Tibial nerve (tissue), 4 donors: ENCODE measurements around the gene ADGRL1. TPM values are rescaled to one million over a fixed set of nuclear protein-coding genes. Genes with fewer than 3 reads are reported as not detected.
"Not testable (repeated sequence)": the region's sequence is repeated elsewhere in the genome, so short reads cannot be mapped to it uniquely, and the experiment has no call there.

Experiments used
- DNase-seq, 2 donors: peaks; one replicate each; pipeline ENCODE4 v3.0.0-alpha.2; 2019; ENCODE audit warnings: low spot score in 2 of 2
- H3K27ac ChIP-seq, 4 donors: fragments of 200-600 bp; sonication (generic) in 3 of 4; one replicate each; pipeline ENCODE4 v1.5.1; 2017 to 2019; ENCODE audit warnings: mild to moderate bottlenecking in 1 of 4
- H3K27me3 ChIP-seq, 2 donors: fragments of 200-600 bp; sonication (generic) in 1 of 2; one replicate each; pipeline versions ENCODE4 v1.5.1 to v1.6.0; 2017 to 2019
- H3K36me3 ChIP-seq, 3 donors: fragments of 200-600 bp; sonication (generic); one replicate each; pipeline ENCODE4 v1.5.1; 2018 to 2019
- H3K4me1 ChIP-seq, 4 donors: fragments of 200-600 bp; sonication (generic) in 3 of 4; one replicate each; pipeline ENCODE4 v1.5.1; 2017 to 2019
- H3K4me3 ChIP-seq, 4 donors: fragments of 200-600 bp; sonication (generic) in 3 of 4; one replicate each; pipeline ENCODE4 v1.5.1; 2017 to 2019; ENCODE audit warnings: mild to moderate bottlenecking in 1 of 4, moderate library complexity in 1 of 4
- H3K9me3 ChIP-seq, 4 donors: fragments of 200-600 bp; sonication (generic) in 3 of 4; one replicate each; pipeline ENCODE4 v1.5.1; 2017 to 2019
- CTCF ChIP-seq, 5 experiments: fragments of 200-600 bp in 3 of 5; fragments of 450-650 bp in 2 of 5; sonication (generic) in 3 of 5; IDR thresholded peaks; one replicate each; pipeline ENCODE4 v1.5.1; 2016 to 2019; ENCODE audit warnings: antibody characterized with exemption in 5 of 5, mild to moderate bottlenecking in 3 of 5, moderate library complexity in 2 of 5
- EP300 ChIP-seq, 2 donors: sonication (generic); formaldehyde crosslinking; IDR thresholded peaks; one replicate each; pipeline ENCODE4 v1.6.1; 2017; ENCODE audit warnings: antibody characterized with exemption in 2 of 2, mild to moderate bottlenecking in 1 of 2
- POLR2A ChIP-seq, 2 donors: fragments of 450-650 bp; IDR thresholded peaks; one replicate each; pipeline ENCODE4 v1.6.1; 2017; ENCODE audit warnings: antibody characterized with exemption in 2 of 2, mild to moderate bottlenecking in 2 of 2, moderate library complexity in 2 of 2
- WGBS, 2 donors: methylation state at CpG; one replicate each; pipeline ENCODE4 v1.1.5; 2018; 5-methylcytosine and 5-hydroxymethylcytosine counted together
- total RNA-seq, 4 donors: library from RNA; depleted of rRNA; stranded (reverse); fragments of >200 nt; gene quantifications; one replicate each; pipeline ENCODE4 v1.1.0, GENCODE V29; 2016

The ADGRL1 gene
- total RNA-seq, 4 donors from 2014 or later: 8.0 to 17.5 (median 11.2) TPM

GRCh38 chr19:14222886-14223285 lies 16.9 kb upstream of the ADGRL1 start:
- TF ChIP-seq POLR2A (IDR thresholded peaks at IDR 0.05): no peak
- no peak for DNase-seq
- no peak overlapping the region for H3K4me3 ChIP-seq
- H3K9me3 ChIP-seq: no peaks in the 10 kb centered on the region
- WGBS, 2 donors: 87 to 89% methylated on average over 16 of the region's 16 CpGs
- no peaks in the 10 kb centered on the region for H3K36me3 ChIP-seq
- H3K4me1 ChIP-seq: peaks cover 0 to 6% (median 0%) of the 10 kb centered on the region in 4 donors
- no peak overlapping the region for H3K27ac ChIP-seq
- H3K27me3 ChIP-seq: no peaks in the 10 kb centered on the region

- H3K4me1 ChIP-seq: peaks cover 0 to 15% (median 0%) of the 10 kb centered on the region in 4 donors
- not testable (repeated sequence) for DNase-seq, H3K9me3 ChIP-seq, H3K36me3 ChIP-seq, H3K27me3 ChIP-seq, H3K27ac ChIP-seq, H3K4me3 ChIP-seq
- 14 to 18% methylated on average over 16 to 18 of the region's 19 CpGs for WGBS, 2 donors
- TF ChIP-seq CTCF (IDR thresholded peaks at IDR 0.05): peak in 2 of 5 experiments; percentile 22 to 27
Measured at GRCh38 chr19:14221345-14221744, 15.4 kb upstream of the ADGRL1 start.

- TF ChIP-seq POLR2A (IDR thresholded peaks at IDR 0.05): no peak
- no peak for TF ChIP-seq CTCF (IDR thresholded peaks at IDR 0.05)
- no peak for TF ChIP-seq EP300 (IDR thresholded peaks at IDR 0.05)
- Histone ChIP-seq H3K9me3 (no peaks in the 10 kb centered on the region), H3K36me3 (no peaks in the 10 kb centered on the region), H3K4me3 (no peak overlapping the region), H3K27me3 (no peaks in the 10 kb centered on the region), H3K27ac (no peak overlapping the region), H3K4me1 (peaks cover 0 to 15% (median 0%) of the 10 kb centered on the region in 4 donors)
- WGBS, 2 donors: 83 to 89% methylated on average over 12 of the region's 12 CpGs
- no peak for DNase-seq
Measured at GRCh38 chr19:14218620-14219330, 12.8 kb upstream of the ADGRL1 start.

- not testable (repeated sequence) for H3K27me3 ChIP-seq, H3K4me3 ChIP-seq, H3K27ac ChIP-seq, DNase-seq, H3K36me3 ChIP-seq, H3K9me3 ChIP-seq
- H3K4me1 ChIP-seq: peaks cover 0 to 15% (median 0%) of the 10 kb centered on the region in 4 donors
- whole genome bisulfite sequencing, 2 donors: 20 to 27% methylated on average over 4 of the region's 4 CpGs
Measured at GRCh38 chr19:14217886-14218285, 11.9 kb upstream of the ADGRL1 start.

- no peak overlapping the region for H3K4me3 ChIP-seq
- WGBS, 2 donors: 93 to 94% methylated on average over 2 of the region's 2 CpGs
- no peak overlapping the region for H3K27ac ChIP-seq
- TF ChIP-seq CTCF (IDR thresholded peaks at IDR 0.05) (no peak), POLR2A (IDR thresholded peaks at IDR 0.05) (no peak), EP300 (IDR thresholded peaks at IDR 0.05) (no peak)
- no peaks in the 10 kb centered on the region for H3K9me3 ChIP-seq
- H3K27me3 ChIP-seq: peaks cover 0 to 11% of the 10 kb centered on the region in 2 donors
- no peaks in the 10 kb centered on the region for H3K36me3 ChIP-seq
- no peak for DNase-seq
- peaks cover 0 to 11% (median 0%) of the 10 kb centered on the region in 4 donors for H3K4me1 ChIP-seq
Measured at GRCh38 chr19:14214580-14214979, 8.6 kb upstream of the ADGRL1 start.

- WGBS, 2 donors: 57 to 65% methylated on average over 9 of the region's 9 CpGs
- H3K36me3 ChIP-seq, DNase-seq: not testable (repeated sequence)
Measured at GRCh38 chr19:14210182-14210581, 4.2 kb upstream of the ADGRL1 start.

GRCh38 chr19:14209401-14209800 lies 3.4 kb upstream of the ADGRL1 start:
- not testable (repeated sequence) for DNase-seq, H3K27ac ChIP-seq, H3K9me3 ChIP-seq, H3K36me3 ChIP-seq
- H3K4me3 ChIP-seq: peak overlapping the region in 1 of 4 donors; percentile 10
- peaks cover 0 to 33% of the 10 kb centered on the region in 2 donors for H3K27me3 ChIP-seq
- H3K4me1 ChIP-seq: peaks cover 0 to 34% (median 6%) of the 10 kb centered on the region in 4 donors
- 1% methylated on average over 25 to 27 of the region's 40 CpGs for WGBS, 2 donors

More at GRCh38 chr19:14210182-14210581, 4.2 kb upstream of the ADGRL1 start:
- Histone ChIP-seq H3K4me1 (peaks cover 0 to 26% (median 6%) of the 10 kb centered on the region in 4 donors), H3K27me3 (peaks cover 0 to 29% of the 10 kb centered on the region in 2 donors)
- H3K4me3 ChIP-seq, H3K9me3 ChIP-seq, H3K27ac ChIP-seq: not testable (repeated sequence)

- not testable (repeated sequence) for DNase-seq
Measured at GRCh38 chr19:14208496-14208895, 2.5 kb upstream of the ADGRL1 start.

GRCh38 chr19:14207796-14208195 lies 1.8 kb upstream of the ADGRL1 start:
- not testable (repeated sequence) for DNase-seq, H3K27ac ChIP-seq, H3K9me3 ChIP-seq, H3K36me3 ChIP-seq
- H3K4me3 ChIP-seq: peak overlapping the region in 2 of 4 donors; percentile 38 to 39
- H3K27me3 ChIP-seq: peaks cover 0 to 34% of the 10 kb centered on the region in 2 donors
- peaks cover 0 to 41% (median 6%) of the 10 kb centered on the region in 4 donors for H3K4me1 ChIP-seq
- 13 to 23% methylated on average over 7 of the region's 7 CpGs for WGBS, 2 donors

More at GRCh38 chr19:14208496-14208895, 2.5 kb upstream of the ADGRL1 start:
- not testable (repeated sequence) for H3K4me3 ChIP-seq, H3K27ac ChIP-seq, H3K9me3 ChIP-seq, H3K36me3 ChIP-seq
- Histone ChIP-seq H3K27me3 (peaks cover 0 to 34% of the 10 kb centered on the region in 2 donors), H3K4me1 (peaks cover 0 to 37% (median 6%) of the 10 kb centered on the region in 4 donors)
- 48% methylated on average over 9 of the region's 9 CpGs for WGBS, 2 donors
